ENCODE data around the gene ZKSCAN3.
"Not testable (repeated sequence)": the region's sequence is repeated elsewhere in the genome, so short reads cannot be mapped to it uniquely, and the experiment has no call there.

DNA sequence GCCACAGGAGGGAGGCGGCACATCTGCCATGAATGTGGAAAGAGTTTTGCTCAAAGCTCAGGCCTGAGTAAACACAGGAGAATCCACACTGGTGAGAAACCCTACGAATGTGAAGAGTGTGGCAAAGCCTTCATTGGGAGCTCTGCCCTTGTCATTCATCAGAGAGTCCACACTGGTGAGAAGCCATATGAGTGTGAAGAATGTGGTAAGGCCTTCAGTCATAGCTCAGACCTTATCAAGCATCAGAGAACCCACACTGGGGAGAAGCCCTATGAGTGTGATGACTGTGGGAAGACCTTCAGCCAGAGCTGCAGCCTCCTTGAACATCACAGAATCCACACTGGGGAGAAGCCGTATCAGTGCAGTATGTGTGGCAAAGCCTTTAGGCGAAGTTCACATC lies 15.8 kb downstream of the ZKSCAN3 start:
- TF ChIP-seq POLR2A (IDR thresholded peaks at IDR 0.05): not testable (repeated sequence)
- TF ChIP-seq, protein P1, sequence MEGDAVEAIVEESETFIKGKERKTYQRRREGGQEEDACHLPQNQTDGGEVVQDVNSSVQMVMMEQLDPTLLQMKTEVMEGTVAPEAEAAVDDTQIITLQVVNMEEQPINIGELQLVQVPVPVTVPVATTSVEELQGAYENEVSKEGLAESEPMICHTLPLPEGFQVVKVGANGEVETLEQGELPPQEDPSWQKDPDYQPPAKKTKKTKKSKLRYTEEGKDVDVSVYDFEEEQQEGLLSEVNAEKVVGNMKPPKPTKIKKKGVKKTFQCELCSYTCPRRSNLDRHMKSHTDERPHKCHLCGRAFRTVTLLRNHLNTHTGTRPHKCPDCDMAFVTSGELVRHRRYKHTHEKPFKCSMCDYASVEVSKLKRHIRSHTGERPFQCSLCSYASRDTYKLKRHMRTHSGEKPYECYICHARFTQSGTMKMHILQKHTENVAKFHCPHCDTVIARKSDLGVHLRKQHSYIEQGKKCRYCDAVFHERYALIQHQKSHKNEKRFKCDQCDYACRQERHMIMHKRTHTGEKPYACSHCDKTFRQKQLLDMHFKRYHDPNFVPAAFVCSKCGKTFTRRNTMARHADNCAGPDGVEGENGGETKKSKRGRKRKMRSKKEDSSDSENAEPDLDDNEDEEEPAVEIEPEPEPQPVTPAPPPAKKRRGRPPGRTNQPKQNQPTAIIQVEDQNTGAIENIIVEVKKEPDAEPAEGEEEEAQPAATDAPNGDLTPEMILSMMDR (IDR thresholded peaks at IDR 0.05): not testable (repeated sequence)

All from body of pancreas (tissue), 4 donors.